Esophagus muscularis mucosa (tissue), 4 donors: ENCODE measurements around the gene LIN28B. TPM values are rescaled to one million over a fixed set of nuclear protein-coding genes. Genes with fewer than 3 reads are reported as not detected.
A peak's percentile ranks its signal among the peaks of the same experiment; 100 is the strongest.

Experiments
- DNase-seq: peaks from one replicate; pipeline ENCODE4 v3.0.0-alpha.2; 2017; ENCODE audit errors: extremely low spot score
- H3K27ac ChIP-seq, 4 donors: fragments of 200-600 bp; sonication (generic); replicated peaks in 1 of 4; 1 replicate in 3 of 4; 2 replicates in 1 of 4; pipeline ENCODE4 v1.5.1; 2016 to 2019; ENCODE audit warnings: mild to moderate bottlenecking in 1 of 4
- H3K27me3 ChIP-seq, 4 donors: fragments of 200-600 bp; sonication (generic); one replicate each; pipeline versions ENCODE4 v1.5.1 to v1.6.0; 2016 to 2019
- H3K36me3 ChIP-seq, 4 donors: fragments of 200-600 bp; sonication (generic); one replicate each; pipeline ENCODE4 v1.5.1; 2016 to 2019
- H3K4me1 ChIP-seq, 4 donors: fragments of 200-600 bp; sonication (generic); one replicate each; pipeline ENCODE4 v1.5.1; 2016 to 2019
- H3K4me3 ChIP-seq, 4 donors: fragments of 200-600 bp; sonication (generic); 1 replicate in 2 of 4; 2 replicates in 2 of 4; pipeline ENCODE4 v1.5.1; 2016 to 2019; ENCODE audit warnings: mild to moderate bottlenecking in 4 of 4, moderate library complexity in 1 of 4
- H3K9me3 ChIP-seq, 4 donors: fragments of 200-600 bp; sonication (generic); 1 replicate in 3 of 4; 2 replicates in 1 of 4; pipeline ENCODE4 v1.5.1; 2016 to 2019
- EP300 ChIP-seq: sonication (generic); formaldehyde crosslinking; IDR thresholded peaks from one replicate; pipeline ENCODE4 v1.6.1; 2017; ENCODE audit warnings: antibody characterized with exemption
- POLR2A ChIP-seq: fragments of 450-650 bp; IDR thresholded peaks from one replicate; pipeline ENCODE4 v1.6.1; 2017; ENCODE audit warnings: antibody characterized with exemption, moderate library complexity, mild to moderate bottlenecking, low read depth
- POLR2AphosphoS5 ChIP-seq, 2 donors: sonication (generic); formaldehyde crosslinking; IDR thresholded peaks; one replicate each; pipeline ENCODE4 v1.6.1; 2017; ENCODE audit warnings: antibody characterized with exemption in 2 of 2
- WGBS: methylation state at CpG from one replicate; pipeline ENCODE4 v1.1.5; 2018; 5-methylcytosine and 5-hydroxymethylcytosine counted together
- intact Hi-C: fragments of 100-400 bp; cut with DNase I; formaldehyde crosslinking; loops from one replicate; pipeline ENCODE4 v1.15.1; 2023
- total RNA-seq, 4 donors: library from RNA; depleted of rRNA; stranded (reverse); fragments of >200 nt; gene quantifications; one replicate each; pipeline versions ENCODE4 v1.1.0 to v1.2.1, GENCODE V29; 2016
- TF ChIP-seq, protein P1 (sequence below), 3 experiments: fragments of 200-600 bp in 2 of 3; fragments of 450-650 bp in 1 of 3; sonication (generic) in 2 of 3; IDR thresholded peaks; one replicate each; pipeline ENCODE4 v1.5.1; 2017 to 2019; ENCODE audit warnings: antibody characterized with exemption in 3 of 3, mild to moderate bottlenecking in 2 of 3, moderate library complexity in 1 of 3

The LIN28B gene
- total RNA-seq, 4 donors from 2014 or later, result not detected

DNA sequence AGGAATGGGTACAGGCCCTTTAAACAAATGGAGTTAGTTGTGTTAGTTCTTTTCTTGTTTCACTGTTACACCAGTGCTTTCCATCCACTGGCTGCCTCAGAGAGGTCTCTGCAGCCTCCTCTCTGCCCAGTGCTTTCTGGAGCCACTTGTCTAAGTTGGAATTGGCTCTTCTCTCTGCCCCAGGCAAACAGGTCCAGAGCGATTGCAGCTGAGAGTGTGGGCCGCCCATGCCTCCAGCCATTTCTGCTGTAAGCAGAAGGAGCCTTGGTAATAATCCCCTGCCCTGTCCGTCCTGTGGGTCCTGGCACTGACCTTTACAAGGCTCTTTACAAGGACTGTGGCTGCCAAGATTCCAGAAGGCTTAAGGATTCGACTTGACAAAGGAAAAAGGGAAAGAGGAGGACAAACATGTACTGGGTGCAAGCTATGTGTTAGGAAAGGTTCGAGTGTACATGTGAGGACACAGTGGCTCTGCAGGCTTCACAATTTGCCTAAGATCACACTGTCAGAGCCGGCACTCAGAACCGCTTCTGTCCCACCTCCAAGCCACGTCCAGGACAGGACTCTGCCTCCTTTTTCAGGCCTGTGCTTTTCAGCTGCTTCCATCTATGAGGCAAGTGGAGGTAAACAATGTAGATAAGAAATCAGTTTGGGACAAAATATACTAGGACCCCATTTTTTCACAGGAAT is 134.4 kb downstream of the LIN28B start:
- TF ChIP-seq EP300 (no peak), POLR2A (no peak), POLR2AphosphoS5 (IDR thresholded peaks at IDR 0.05) (no peak)
- TF ChIP-seq, protein P1, sequence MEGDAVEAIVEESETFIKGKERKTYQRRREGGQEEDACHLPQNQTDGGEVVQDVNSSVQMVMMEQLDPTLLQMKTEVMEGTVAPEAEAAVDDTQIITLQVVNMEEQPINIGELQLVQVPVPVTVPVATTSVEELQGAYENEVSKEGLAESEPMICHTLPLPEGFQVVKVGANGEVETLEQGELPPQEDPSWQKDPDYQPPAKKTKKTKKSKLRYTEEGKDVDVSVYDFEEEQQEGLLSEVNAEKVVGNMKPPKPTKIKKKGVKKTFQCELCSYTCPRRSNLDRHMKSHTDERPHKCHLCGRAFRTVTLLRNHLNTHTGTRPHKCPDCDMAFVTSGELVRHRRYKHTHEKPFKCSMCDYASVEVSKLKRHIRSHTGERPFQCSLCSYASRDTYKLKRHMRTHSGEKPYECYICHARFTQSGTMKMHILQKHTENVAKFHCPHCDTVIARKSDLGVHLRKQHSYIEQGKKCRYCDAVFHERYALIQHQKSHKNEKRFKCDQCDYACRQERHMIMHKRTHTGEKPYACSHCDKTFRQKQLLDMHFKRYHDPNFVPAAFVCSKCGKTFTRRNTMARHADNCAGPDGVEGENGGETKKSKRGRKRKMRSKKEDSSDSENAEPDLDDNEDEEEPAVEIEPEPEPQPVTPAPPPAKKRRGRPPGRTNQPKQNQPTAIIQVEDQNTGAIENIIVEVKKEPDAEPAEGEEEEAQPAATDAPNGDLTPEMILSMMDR (IDR thresholded peaks at IDR 0.05), result no peak
- H3K4me1 ChIP-seq, result no peaks in the 10 kb centered on the region
- no peaks in the 10 kb centered on the region for H3K27me3 ChIP-seq
- H3K9me3 ChIP-seq, result no peaks in the 10 kb centered on the region
- intact Hi-C loops, result no loop called here
- H3K27ac ChIP-seq, result no peak overlapping the region
- H3K36me3 ChIP-seq, result peaks cover 0 to 6% (median 3%) of the 10 kb centered on the region in 4 donors
- peak; percentile 86 for DNase-seq
- WGBS, result 54% methylated on average over 8 of the region's 8 CpGs
- no peak overlapping the region for H3K4me3 ChIP-seq

DNA sequence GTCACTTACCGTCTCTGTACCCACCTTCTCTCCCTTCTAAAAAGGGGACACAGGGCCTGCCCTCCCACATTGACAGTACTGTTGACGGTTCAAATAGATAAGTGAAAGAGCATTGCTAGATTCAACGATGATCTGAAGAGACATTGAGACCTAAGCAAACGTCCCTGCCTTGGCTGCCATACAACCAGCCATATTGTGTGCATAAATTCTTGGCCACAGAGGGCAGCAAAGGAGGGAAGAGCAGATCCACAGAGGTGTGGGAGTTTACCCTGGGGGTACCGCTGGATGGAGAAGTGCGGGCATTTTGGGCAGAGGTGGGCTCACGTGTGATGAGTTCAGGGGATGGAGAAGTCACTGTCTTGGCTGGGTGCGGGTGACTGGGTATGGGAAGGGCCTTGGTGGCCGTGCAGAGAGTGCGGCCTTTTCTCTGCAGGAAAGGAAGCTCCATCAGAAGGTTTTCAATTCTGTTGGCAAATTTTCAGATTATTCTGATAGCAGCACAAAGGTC is 137.3 kb downstream of the LIN28B start:
- no peak for TF ChIP-seq POLR2A
- TF ChIP-seq, protein P1 (IDR thresholded peaks at IDR 0.05), result no peak
- no peak for TF ChIP-seq POLR2AphosphoS5 (IDR thresholded peaks at IDR 0.05)
- TF ChIP-seq EP300, result no peak
- Histone ChIP-seq H3K4me1 (no peaks in the 10 kb centered on the region), H3K27ac (no peak overlapping the region), H3K27me3 (no peaks in the 10 kb centered on the region), H3K4me3 (no peak overlapping the region), H3K36me3 (peaks cover 6 to 31% (median 23%) of the 10 kb centered on the region in 4 donors), H3K9me3 (no peaks in the 10 kb centered on the region)
- WGBS, result 93% methylated on average over 9 of the region's 10 CpGs
- intact Hi-C loops, result no loop called here
- peak; percentile 91 for DNase-seq

DNA sequence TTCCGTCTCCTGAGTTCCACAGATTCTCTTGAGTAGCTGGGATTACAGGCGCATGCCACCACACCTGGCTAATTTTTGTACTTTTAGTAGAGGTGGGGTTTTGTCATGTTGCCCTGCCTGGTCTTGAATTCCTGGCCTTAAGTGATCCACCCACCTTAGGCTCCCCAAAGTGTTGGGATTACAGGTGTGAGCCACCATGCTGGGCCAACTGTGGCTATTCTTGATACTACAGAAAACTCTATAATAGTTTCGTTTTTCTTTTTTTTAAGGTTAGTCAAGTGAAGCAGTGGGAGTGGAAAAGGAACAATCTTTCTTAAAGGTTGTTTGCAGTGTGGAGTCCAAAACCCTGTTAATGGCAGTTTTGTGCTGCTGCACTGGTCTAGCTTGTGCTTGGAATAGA is 138.2 kb downstream of the LIN28B start:
- no peak for DNase-seq
- no peak overlapping the region for H3K4me3 ChIP-seq
- peaks cover 6 to 40% (median 32%) of the 10 kb centered on the region in 4 donors for H3K36me3 ChIP-seq
- no peaks in the 10 kb centered on the region for H3K4me1 ChIP-seq
- WGBS, result 97% methylated on average over 3 of the region's 3 CpGs
- intact Hi-C loops, result no loop called here
- no peak overlapping the region for H3K27ac ChIP-seq
- TF ChIP-seq POLR2A (no peak), POLR2AphosphoS5 (IDR thresholded peaks at IDR 0.05) (no peak)
- TF ChIP-seq, protein P1 (IDR thresholded peaks at IDR 0.05), result no peak
- no peaks in the 10 kb centered on the region for H3K9me3 ChIP-seq
- H3K27me3 ChIP-seq, result no peaks in the 10 kb centered on the region

DNA sequence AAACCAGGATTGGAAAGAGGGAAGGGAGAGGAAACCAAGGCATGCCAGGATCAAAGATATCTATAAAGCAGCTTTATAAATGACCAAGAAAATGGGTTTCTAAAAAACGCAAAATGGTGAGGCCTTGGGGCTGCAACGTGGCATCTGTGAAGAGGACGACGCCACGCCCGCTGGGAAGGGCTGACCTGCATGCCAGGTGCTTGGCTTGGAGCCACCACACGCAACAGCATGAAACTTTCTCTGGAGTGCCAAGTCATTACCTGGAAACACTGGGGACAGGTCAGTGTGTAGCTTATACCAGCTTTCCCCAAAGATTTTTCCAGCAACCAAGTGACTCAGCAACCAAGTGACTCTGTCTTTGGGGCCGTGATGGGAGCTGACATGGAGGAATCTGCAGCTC is 140.4 kb downstream of the LIN28B start:
- H3K4me1 ChIP-seq, result no peaks in the 10 kb centered on the region
- peak; percentile 74 for DNase-seq
- no peak overlapping the region for H3K4me3 ChIP-seq
- no peak overlapping the region for H3K27ac ChIP-seq
- peaks cover 6 to 55% (median 34%) of the 10 kb centered on the region in 4 donors for H3K36me3 ChIP-seq
- 82% methylated on average over 8 of the region's 8 CpGs for WGBS
- H3K27me3 ChIP-seq, result no peaks in the 10 kb centered on the region
- no peaks in the 10 kb centered on the region for H3K9me3 ChIP-seq
- TF ChIP-seq POLR2A (no peak), POLR2AphosphoS5 (IDR thresholded peaks at IDR 0.05) (no peak), EP300 (no peak)
- TF ChIP-seq, protein P1 (IDR thresholded peaks at IDR 0.05), result no peak
- intact Hi-C loops, result no loop called here
